H1 (cell line): ENCODE results near the gene RASAL2. TPM values are rescaled to one million over a fixed set of nuclear protein-coding genes. Genes with fewer than 3 reads are reported as not detected.

ENCODE experiments used
- CTCF ChIA-PET: fragments of 300-600 bp; sonication (Branson Sonifier 250); formaldehyde crosslinking; loops from one replicate; lab custom pipeline; 2021; ENCODE audit not compliant: partially characterized antibody; lab: Charles Lee
- POLR2A ChIA-PET: fragments of 300-600 bp; sonication (Branson Sonifier 250); formaldehyde crosslinking; loops from one replicate; lab custom pipeline; 2021; ENCODE audit warnings: inconsistent platforms; ENCODE audit not compliant: partially characterized antibody; lab: Charles Lee
- DNase-seq, 2 experiments: peaks; one replicate each; pipeline versions ENCODE4 v3.0.0 to v3.0.0-alpha.2; 2010 to 2022; ENCODE audit warnings: low spot score in 2 of 2, low read depth in 1 of 2, mixed read lengths in 1 of 2
- FAIRE-seq: peaks from 2 replicates; lab custom pipeline; 2011; peaks lifted over from hg19 to GRCh38; lab: Jason Lieb, UNC
- H2AFZ ChIP-seq: 2 replicates; pipeline ENCODE4 v1.8.1; 2012; ENCODE audit warnings: low read length, inconsistent platforms
- H2AK5ac ChIP-seq: 2 replicates; pipeline ENCODE4 v1.6.1; 2013; ENCODE audit warnings: low read depth, low read length
- H2BK120ac ChIP-seq: replicated peaks from 2 replicates; pipeline ENCODE3; 2013; ENCODE audit warnings: low read depth, low read length, inconsistent platforms
- H2BK12ac ChIP-seq: 2 replicates; pipeline ENCODE4 v1.6.1; 2013; ENCODE audit warnings: low read depth, low read length
- H2BK15ac ChIP-seq: 2 replicates; pipeline ENCODE4 v1.6.1; 2013; ENCODE audit warnings: low read length
- H2BK20ac ChIP-seq: 2 replicates; pipeline ENCODE4 v1.6.1; 2013; ENCODE audit warnings: low read length
- H2BK5ac ChIP-seq: 2 replicates; pipeline ENCODE4 v1.6.1; 2013; ENCODE audit warnings: low read depth, low read length
- H3K14ac ChIP-seq: 2 replicates; pipeline ENCODE4 v1.6.1; 2013; ENCODE audit warnings: inconsistent platforms; ENCODE audit not compliant: insufficient read length
- H3K18ac ChIP-seq: 2 replicates; pipeline ENCODE4 v1.6.1; 2013; ENCODE audit warnings: low read length; ENCODE audit errors: extremely low read depth
- H3K23ac ChIP-seq: 2 replicates; pipeline ENCODE4 v1.6.1; 2013; ENCODE audit warnings: inconsistent platforms; ENCODE audit not compliant: insufficient read length
- H3K23me2 ChIP-seq: 2 replicates; pipeline ENCODE4 v1.6.1; 2013; ENCODE audit warnings: low read depth, low read length
- H3K27ac ChIP-seq: 2 replicates; pipeline ENCODE4 v1.6.1; 2011; ENCODE audit warnings: low read depth, low read length, inconsistent platforms
- H3K27me3 ChIP-seq, 4 experiments: replicated peaks in 1 of 4; 1 replicate in 1 of 4; 2 replicates in 3 of 4; pipeline versions ENCODE4 v1.6.1 to v1.8.1; 2011 to 2013; ENCODE audit warnings: low read length in 3 of 4, mild to moderate bottlenecking in 3 of 4, inconsistent platforms in 2 of 4, mixed read lengths in 2 of 4, moderate library complexity in 1 of 4; ENCODE audit not compliant: control insufficient read depth in 3 of 4, insufficient read depth in 3 of 4; ENCODE audit errors: extremely low read depth in 1 of 4
- H3K36me3 ChIP-seq, 4 experiments: 2 replicates each; pipeline versions ENCODE4 v1.6.1 to v1.8.1; 2011 to 2013; ENCODE audit warnings: mild to moderate bottlenecking in 4 of 4, low read length in 3 of 4, moderate library complexity in 2 of 4, control low read depth in 1 of 4, inconsistent platforms in 1 of 4; ENCODE audit not compliant: insufficient read depth in 4 of 4, control insufficient read depth in 2 of 4
- H3K4ac ChIP-seq: replicated peaks from 2 replicates; pipeline ENCODE3; 2013; ENCODE audit warnings: low read length, low read depth, mixed read lengths, inconsistent platforms; ENCODE audit not compliant: insufficient read length
- H3K4me1 ChIP-seq, 4 experiments: replicated peaks in 1 of 4; 1 replicate in 1 of 4; 2 replicates in 3 of 4; pipeline versions ENCODE4 v1.6.1 to v1.8.1; 2011 to 2013; ENCODE audit warnings: low read length in 3 of 4, inconsistent platforms in 2 of 4, mixed read lengths in 1 of 4; ENCODE audit not compliant: insufficient read depth in 4 of 4, control insufficient read depth in 3 of 4
- H3K4me2 ChIP-seq, 2 experiments: 2 replicates each; pipeline versions ENCODE4 v1.6.1 to v1.8.1; 2011 to 2013; ENCODE audit warnings: low read depth in 2 of 2, low read length in 2 of 2, control low read depth in 1 of 2, inconsistent platforms in 1 of 2, mild to moderate bottlenecking in 1 of 2; ENCODE audit not compliant: insufficient read depth in 1 of 2
- H3K4me3 ChIP-seq, 4 experiments: fragments of 200-600, 300-600 bp in 1 of 4; sonication (generic), shearing (Covaris generic), sonication (Bioruptor Twin) in 1 of 4; 2 replicates each; pipeline versions ENCODE4 v1.5.1 to v1.8.1; 2011 to 2016; ENCODE audit warnings: low read length in 4 of 4, low read depth in 3 of 4, control low read depth in 2 of 4, inconsistent platforms in 2 of 4, mild to moderate bottlenecking in 2 of 4, mixed read lengths in 1 of 4, moderate library complexity in 1 of 4; ENCODE audit not compliant: insufficient read depth in 2 of 4; ENCODE audit errors: extremely low read depth in 1 of 4
- H3K56ac ChIP-seq: replicated peaks from 2 replicates; pipeline ENCODE3; 2013; ENCODE audit warnings: low read depth, mild to moderate bottlenecking, mixed read lengths, low read length, inconsistent platforms; ENCODE audit not compliant: insufficient read length
- H3K79me1 ChIP-seq: 2 replicates; pipeline ENCODE4 v1.6.1; 2013; ENCODE audit warnings: low read depth, low read length, control low read depth
- H3K79me2 ChIP-seq, 2 experiments: 2 replicates each; pipeline versions ENCODE4 v1.6.1 to v1.8.1; 2012 to 2013; ENCODE audit warnings: low read length in 2 of 2, mild to moderate bottlenecking in 2 of 2, inconsistent platforms in 1 of 2; ENCODE audit not compliant: insufficient read depth in 2 of 2, control insufficient read depth in 1 of 2
- H3K9ac ChIP-seq, 4 experiments: replicated peaks in 1 of 4; 1 replicate in 1 of 4; 2 replicates in 3 of 4; pipeline versions ENCODE4 v1.6.1 to v1.8.1; 2011 to 2013; ENCODE audit warnings: low read depth in 3 of 4, low read length in 3 of 4, control low read depth in 2 of 4, mild to moderate bottlenecking in 2 of 4, moderate library complexity in 2 of 4, inconsistent platforms in 1 of 4; ENCODE audit errors: extremely low read depth in 1 of 4
- H3K9me3 ChIP-seq, 2 experiments: 2 replicates each; pipeline versions ENCODE4 v1.6.1 to v1.8.1; 2012 to 2013; ENCODE audit warnings: mild to moderate bottlenecking in 2 of 2, moderate library complexity in 2 of 2, control low read depth in 1 of 2, inconsistent platforms in 1 of 2, low read depth in 1 of 2, low read length in 1 of 2, mixed read lengths in 1 of 2; ENCODE audit not compliant: insufficient read depth in 2 of 2
- H4K20me1 ChIP-seq, 2 experiments: replicated peaks in 1 of 2; 2 replicates each; pipeline versions ENCODE3 to v1.8.1; 2011 to 2013; ENCODE audit warnings: inconsistent platforms in 2 of 2, low read length in 2 of 2, mild to moderate bottlenecking in 1 of 2; ENCODE audit not compliant: insufficient read depth in 2 of 2, control insufficient read depth in 1 of 2
- H4K5ac ChIP-seq: 2 replicates; pipeline ENCODE4 v1.6.1; 2013; ENCODE audit warnings: low read length, low read depth, mixed read lengths, inconsistent platforms; ENCODE audit not compliant: insufficient read length
- H4K8ac ChIP-seq: 2 replicates; pipeline ENCODE4 v1.8.0; 2013; ENCODE audit warnings: mild to moderate bottlenecking, moderate library complexity, low read length, inconsistent platforms; ENCODE audit not compliant: insufficient read depth; ENCODE audit errors: extremely low read depth
- H4K91ac ChIP-seq: replicated peaks from 2 replicates; pipeline ENCODE3; 2013; ENCODE audit warnings: low read length, mixed read lengths, inconsistent platforms; ENCODE audit not compliant: insufficient read length
- ASH2L ChIP-seq: fragments of 200-600, 300-600 bp; sonication (generic); IDR thresholded peaks from one replicate; pipeline ENCODE4 v1.7.1; 2017; ENCODE audit warnings: low read length
- ATF2 ChIP-seq: IDR thresholded peaks from 2 replicates; pipeline ENCODE4 v1.6.1; 2012; ENCODE audit warnings: low read length, inconsistent platforms
- BRCA1 ChIP-seq: IDR thresholded peaks from 2 replicates; pipeline ENCODE4 v1.6.1; 2012; ENCODE audit warnings: low read depth, low read length, improper control_type of control experiment
- CHD1 ChIP-seq: IDR thresholded peaks from 2 replicates; pipeline ENCODE4 v1.6.1; 2012; ENCODE audit warnings: low read depth, low read length, improper control_type of control experiment
- CHD2 ChIP-seq: IDR thresholded peaks from 2 replicates; pipeline ENCODE4 v1.6.1; 2012; ENCODE audit warnings: low read length, improper control_type of control experiment
- HDAC2 ChIP-seq, 2 experiments: fragments of 300-600 bp in 1 of 2; sonication (generic) in 1 of 2; IDR thresholded peaks; 2 replicates each; pipeline ENCODE4 v1.6.1; 2011 to 2012; ENCODE audit warnings: low read depth in 2 of 2, low read length in 2 of 2, mild to moderate bottlenecking in 2 of 2, moderate library complexity in 2 of 2, borderline replicate concordance in 1 of 2, inconsistent platforms in 1 of 2
- JUND ChIP-seq: IDR thresholded peaks from 2 replicates; pipeline ENCODE4 v1.6.1; 2011; ENCODE audit warnings: mild to moderate bottlenecking, improper control_type of control experiment, low read length
- MAFK ChIP-seq: IDR thresholded peaks from 2 replicates; pipeline ENCODE4 v1.6.1; 2012; ENCODE audit warnings: low read depth, mild to moderate bottlenecking, improper control_type of control experiment, low read length
- PHF8 ChIP-seq: fragments of 200-600 bp; sonication (generic); conservative IDR thresholded peaks from 2 replicates; pipeline ENCODE4 v1.7.1; 2012; ENCODE audit warnings: low read depth, mild to moderate bottlenecking, inconsistent platforms, low read length, moderate library complexity
- POLR2AphosphoS5 ChIP-seq: IDR thresholded peaks from 2 replicates; pipeline ENCODE4 v1.6.1; 2011; ENCODE audit warnings: low read depth, low read length
- SAP30 ChIP-seq: fragments of 300-600 bp; sonication (generic); IDR thresholded peaks from 2 replicates; pipeline ENCODE4 v1.7.1; 2012; ENCODE audit warnings: low read length, moderate library complexity, mild to moderate bottlenecking, inconsistent platforms; ENCODE audit not compliant: insufficient read depth, insufficient replicate concordance
- SRF ChIP-seq: IDR thresholded peaks from 2 replicates; pipeline ENCODE4 v1.6.1; 2011; ENCODE audit warnings: mild to moderate bottlenecking, low read depth, low read length, moderate library complexity
- WGBS, 2 experiments: shearing (Covaris generic) in 1 of 2; methylation state at CpG; one replicate each; pipeline versions ENCODE4 v1.1.6 to v1.1.7; 2013 to 2015; ENCODE audit warnings: low lambda C conversion rate in 2 of 2, mixed read lengths in 2 of 2, inconsistent platforms in 1 of 2, low coverage in 1 of 2, missing lambda C conversion rate in 1 of 2; ENCODE audit not compliant: insufficient replicate concordance in 2 of 2, insufficient coverage in 1 of 2, insufficient read length in 1 of 2; ENCODE audit errors: extremely low coverage in 1 of 2, missing lambda C conversion rate in 1 of 2; 5-methylcytosine and 5-hydroxymethylcytosine counted together
- polyA plus RNA-seq, 7 experiments: library from polyadenylated mRNA; depleted of rRNA in 3 of 7; stranded (reverse) in 5 of 7; unstranded in 2 of 7; fragments of >200 nt in 5 of 7; fragments of 200-250 nt in 2 of 7; gene quantifications; 1 replicate in 5 of 7; 2 replicates in 1 of 7; 4 replicates in 1 of 7; pipeline versions ENCODE4 v1.2.1 to v1.2.3, GENCODE V29; 2011 to 2013; ENCODE audit warnings: missing spikeins in 2 of 7, mixed read lengths in 2 of 7
- total RNA-seq: library from RNA; stranded (reverse); fragmentation: NEBNext Ultra II Directional; extraction: Animal tissue kit (Norgen Biotek cat#: 25700); gene quantifications from 2 replicates; pipeline ENCODE4 v1.2.1, GENCODE V29; 2021
- TF ChIP-seq, protein P1 (sequence below): IDR thresholded peaks from 2 replicates; pipeline ENCODE4 v1.6.1; 2012; ENCODE audit warnings: inconsistent platforms

The RASAL2 gene
- total and polyA plus RNA-seq, 2 of the 8 experiments (the other 6 are each of a cell fraction or from before 2014, with no cell fraction given) = 15.9 to 32.5 TPM

GRCh38 chr1:178488393-178488792, 394.5 kb downstream of the RASAL2 start:
- Histone ChIP-seq H3K14ac (no peak overlapping the region), H2AFZ (no peak overlapping the region), H3K18ac (no peak overlapping the region), H3K9ac (no peak overlapping the region), H3K79me2 (no peaks in the 10 kb centered on the region), H3K4me2 (no peak overlapping the region), H2BK12ac (no peak overlapping the region), H2BK15ac (no peak overlapping the region), H4K5ac (no peak overlapping the region), H2AK5ac (no peak overlapping the region), H3K23me2 (no peaks in the 10 kb centered on the region), H2BK120ac (no peak overlapping the region), H3K23ac (no peak overlapping the region), H3K79me1 (no peaks in the 10 kb centered on the region), H4K91ac (no peak overlapping the region), H3K27me3 (no peaks in the 10 kb centered on the region), H3K4me1 (no peaks in the 10 kb centered on the region; a peak in 1 of 7 replicates), H3K9me3 (no peaks in the 10 kb centered on the region), H3K36me3 (no peaks in the 10 kb centered on the region), H3K27ac (no peak overlapping the region), H3K4me3 (no peak overlapping the region), H2BK20ac (no peak overlapping the region), H3K4ac (no peak overlapping the region), H3K56ac (no peak overlapping the region), H2BK5ac (no peak overlapping the region), H4K8ac (no peak overlapping the region), H4K20me1 (no peaks in the 10 kb centered on the region)
- FAIRE-seq = no peak
- DNase-seq = no peak
- POLR2A ChIA-PET = interaction anchor here (0.6 kb wide), 1 partner anchor 168 kb away, joined by 3 read pairs; no protein-coding TSS in a partner anchor
- CTCF ChIA-PET = interaction anchor here (0.6 to 10.0 kb wide), 2 partner anchors 12 to 15 kb away, joined by 3 to 100 read pairs; no protein-coding TSS in a partner anchor
- WGBS, 2 experiments = 86% methylated on average over 4 of the region's 4 CpGs; no CpG with 5 or more reads in 1 of the 2 experiments
- no peak for TF ChIP-seq HDAC2 (IDR thresholded peaks at IDR 0.05; ENCODE audit: borderline replicate concordance in 1 of 2, low read depth in 2 of 2, low read length in 2 of 2)
- no peak for TF ChIP-seq POLR2AphosphoS5
- TF ChIP-seq PHF8 = no peak
- TF ChIP-seq BRCA1 = no peak
- TF ChIP-seq, protein P1, sequence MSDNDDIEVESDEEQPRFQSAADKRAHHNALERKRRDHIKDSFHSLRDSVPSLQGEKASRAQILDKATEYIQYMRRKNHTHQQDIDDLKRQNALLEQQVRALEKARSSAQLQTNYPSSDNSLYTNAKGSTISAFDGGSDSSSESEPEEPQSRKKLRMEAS = no peak
- no peak for TF ChIP-seq SAP30
- no peak for TF ChIP-seq CHD1
- TF ChIP-seq ATF2 = no peak
- no peak for TF ChIP-seq SRF
- TF ChIP-seq ASH2L = no peak
- TF ChIP-seq JUND = no peak
- TF ChIP-seq MAFK = no peak
- TF ChIP-seq CHD2 = no peak
